Aorta (tissue), 5 donors: ENCODE measurements around the gene DMRT1. TPM values are rescaled to one million over a fixed set of nuclear protein-coding genes. Genes with fewer than 3 reads are reported as not detected.
"Not testable (repeated sequence)": the region's sequence is repeated elsewhere in the genome, so short reads cannot be mapped to it uniquely, and the experiment has no call there.

ENCODE experiments used
- ATAC-seq: fragments of 200-7000 bp; cut with Tn5 transposase; one replicate; pipeline ENCODE4 v1.9.1; 2022; ENCODE audit warnings: moderate library complexity; ENCODE audit not compliant: low FRiP score
- DNase-seq, 2 donors: peaks; one replicate each; pipeline ENCODE4 v3.0.0-alpha.2; 2020
- H3K27ac ChIP-seq, 2 donors: one replicate each; pipeline ENCODE4 v1.5.1; 2013; ENCODE audit warnings: low read length in 2 of 2, mild to moderate bottlenecking in 2 of 2, moderate library complexity in 2 of 2, control low read depth in 1 of 2, inconsistent platforms in 1 of 2, low read depth in 1 of 2
- H3K27me3 ChIP-seq, 2 donors: one replicate each; pipeline ENCODE4 v1.6.1; 2013; ENCODE audit warnings: control low read depth in 1 of 2, low read length in 1 of 2, mild to moderate bottlenecking in 1 of 2, moderate library complexity in 1 of 2; ENCODE audit not compliant: insufficient read depth in 2 of 2, control insufficient read depth in 1 of 2
- H3K36me3 ChIP-seq, 2 donors: one replicate each; pipeline ENCODE4 v1.6.1; 2013; ENCODE audit warnings: control low read depth in 1 of 2, low read length in 1 of 2, mild to moderate bottlenecking in 1 of 2; ENCODE audit not compliant: insufficient read depth in 2 of 2, control insufficient read depth in 1 of 2
- H3K4me1 ChIP-seq, 2 donors: one replicate each; pipeline ENCODE4 v1.6.1; 2013; ENCODE audit warnings: low read length in 2 of 2, control low read depth in 1 of 2, mild to moderate bottlenecking in 1 of 2, moderate library complexity in 1 of 2; ENCODE audit not compliant: insufficient read depth in 2 of 2, control insufficient read depth in 1 of 2
- H3K4me3 ChIP-seq, 2 donors: one replicate each; pipeline ENCODE4 v1.5.1; 2013; ENCODE audit warnings: low read length in 2 of 2, control low read depth in 1 of 2, mild to moderate bottlenecking in 1 of 2
- H3K9me3 ChIP-seq: one replicate; pipeline ENCODE4 v1.6.1; 2013; ENCODE audit warnings: mild to moderate bottlenecking, low read length; ENCODE audit not compliant: control insufficient read depth
- WGBS, 2 donors: extraction: QIAGEN DNeasy Blood & Tissue Kit; methylation state at CpG; one replicate each; pipeline ENCODE4 v1.1.7; 2013; 5-methylcytosine and 5-hydroxymethylcytosine counted together
- intact Hi-C, 2 donors: fragments of 100-400 bp; cut with DNase I; formaldehyde crosslinking; loops; one replicate each; pipeline versions ENCODE4 v1.14.2 to v1.15.0; 2022
- polyA plus RNA-seq, 2 donors: library from polyadenylated mRNA; stranded (reverse); fragments of 200-250 nt; gene quantifications; one replicate each; pipeline ENCODE4 v1.2.3, GENCODE V29; 2013
- total RNA-seq, 2 donors: library from RNA; stranded (reverse); fragmentation: NEBNext Ultra II Directional; extraction: Animal tissue kit (Norgen Biotek cat#: 25700); gene quantifications; one replicate each; pipeline ENCODE4 v1.2.1, GENCODE V29; 2021
- donor health status: healthy with polysubstance abuse.
- donor health status: Bipolar disorder and iron deficiency.
- donor health status: DM: no; HTN: no; CAD: no.
- donor health status: DM: no; HTN: no; CAD: no.
- donor health status: DM: yes; HTN: yes; CAD: no.

DMRT1 gene
- total and polyA plus RNA-seq, 4 donors = not detected

DNA sequence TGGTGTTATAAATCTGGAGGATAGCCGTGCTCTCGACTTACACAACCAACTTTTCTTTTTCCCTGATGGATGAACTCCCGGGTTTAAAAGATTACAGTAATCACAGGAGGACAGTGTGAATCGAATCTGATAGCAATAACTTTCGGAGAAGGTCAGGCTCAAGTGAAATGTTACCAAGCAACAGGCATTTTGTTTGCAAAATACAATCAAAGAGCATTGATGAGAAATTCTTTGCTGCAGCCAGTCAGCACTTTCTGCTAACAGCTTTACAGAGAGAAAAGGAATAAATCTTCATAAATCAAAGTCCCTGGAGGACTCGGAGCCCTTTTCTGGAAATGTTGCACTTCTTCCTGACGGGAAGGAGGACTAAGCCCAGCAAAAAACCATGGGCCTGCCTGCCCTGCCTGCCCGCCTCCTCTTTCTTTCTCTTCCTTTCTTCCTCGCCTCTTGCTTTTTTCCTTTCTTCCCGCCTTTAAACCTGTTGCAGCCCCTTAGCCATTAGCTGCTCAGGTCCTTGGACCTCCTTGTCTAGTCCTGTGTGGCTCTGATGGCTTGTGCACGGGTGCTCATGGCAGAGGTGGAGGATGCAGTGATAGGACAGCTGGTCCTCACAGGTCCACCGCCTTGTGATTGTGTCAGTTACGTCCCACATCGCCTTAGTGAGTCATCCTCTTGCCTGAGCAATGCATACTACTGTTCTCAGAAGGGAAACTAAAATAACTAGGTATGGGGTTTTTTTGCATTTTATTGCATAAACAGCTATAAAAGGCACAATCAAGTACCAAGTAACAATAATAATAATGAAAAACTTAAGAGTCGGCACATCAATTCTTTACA, 141.1 kb downstream of the DMRT1 start:
- peaks cover 0 to 5% of the 10 kb centered on the region in 2 donors for H3K27me3 ChIP-seq
- DNase-seq = no peak
- 52 to 69% methylated on average over 15 of the region's 15 CpGs for WGBS, 2 donors

DNA sequence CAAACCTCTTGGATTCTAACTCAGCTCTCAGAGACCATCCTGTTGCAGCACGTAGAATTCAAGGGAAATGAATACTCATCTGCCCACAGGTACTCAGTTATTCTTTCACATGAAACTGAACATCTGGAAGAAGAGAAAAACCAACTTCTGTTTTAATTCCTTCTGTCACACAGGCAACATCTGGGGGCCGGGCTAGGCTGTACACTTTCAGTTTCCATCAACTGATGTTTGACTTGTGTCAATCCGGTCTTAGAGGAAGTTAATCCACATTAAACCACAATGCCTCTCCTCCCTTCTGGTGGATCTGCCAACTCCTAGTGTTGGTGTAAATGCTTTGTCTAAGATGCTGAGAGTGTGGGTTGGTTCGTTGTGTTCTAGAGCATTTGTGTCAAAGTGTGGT, 152.5 kb downstream of the DMRT1 start:
- intact Hi-C loops = loop anchor here in 1 of 2 donors (10.0 kb wide), 1 partner anchor 229 kb away; no protein-coding TSS in a partner anchor
- ATAC-seq = no peak
- 80 to 87% methylated on average over 4 of the region's 4 CpGs for WGBS, 2 donors

More for the DNA sequence above, 141.1 kb downstream of the DMRT1 start:
- Histone ChIP-seq H3K4me1 (no peaks in the 10 kb centered on the region), H3K4me3 (no peak overlapping the region), H3K27ac (no peak overlapping the region), H3K9me3 (peaks cover 1% of the 10 kb centered on the region), H3K36me3 (no peaks in the 10 kb centered on the region)
- ATAC-seq = no peak
- intact Hi-C loops = no loop called here

DNA sequence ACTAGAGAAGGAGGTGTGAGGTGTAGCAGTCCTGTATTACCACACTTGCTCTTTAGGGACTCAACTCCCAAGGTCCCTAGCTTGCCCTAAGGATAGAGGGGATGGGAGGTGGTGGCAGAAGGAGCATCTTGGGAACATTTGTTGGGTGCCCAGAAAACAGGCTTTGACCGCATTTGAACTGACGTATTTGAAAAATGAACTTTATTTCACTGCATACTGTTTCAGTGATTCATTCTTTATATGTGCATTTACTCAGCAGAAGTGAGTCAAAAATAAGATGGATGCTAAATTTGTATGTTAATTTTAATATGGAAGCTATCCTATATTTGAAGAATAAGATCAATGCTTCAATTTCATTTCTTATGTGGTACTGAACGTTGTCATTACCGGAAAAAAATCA, 153.7 kb downstream of the DMRT1 start:
- ATAC-seq = no peak
- WGBS, 2 donors = 65 to 74% methylated on average over 4 of the region's 4 CpGs
- Histone ChIP-seq H3K9me3 (no peaks in the 10 kb centered on the region), H3K4me1 (no peaks in the 10 kb centered on the region), H3K27me3 (no peaks in the 10 kb centered on the region), H3K4me3 (no peak overlapping the region), H3K36me3 (no peaks in the 10 kb centered on the region), H3K27ac (no peak overlapping the region)
- intact Hi-C loops = loop anchor here in 1 of 2 donors (10.0 kb wide), 1 partner anchor 230 kb away; no protein-coding TSS in a partner anchor
- no peak for DNase-seq

More for the DNA sequence above, 152.5 kb downstream of the DMRT1 start:
- H3K9me3 ChIP-seq = no peaks in the 10 kb centered on the region
- no peaks in the 10 kb centered on the region for H3K27me3 ChIP-seq
- no peak overlapping the region for H3K4me3 ChIP-seq
- H3K36me3 ChIP-seq = no peaks in the 10 kb centered on the region
- no peak overlapping the region for H3K27ac ChIP-seq
- H3K4me1 ChIP-seq = no peaks in the 10 kb centered on the region
- DNase-seq = no peak

DNA sequence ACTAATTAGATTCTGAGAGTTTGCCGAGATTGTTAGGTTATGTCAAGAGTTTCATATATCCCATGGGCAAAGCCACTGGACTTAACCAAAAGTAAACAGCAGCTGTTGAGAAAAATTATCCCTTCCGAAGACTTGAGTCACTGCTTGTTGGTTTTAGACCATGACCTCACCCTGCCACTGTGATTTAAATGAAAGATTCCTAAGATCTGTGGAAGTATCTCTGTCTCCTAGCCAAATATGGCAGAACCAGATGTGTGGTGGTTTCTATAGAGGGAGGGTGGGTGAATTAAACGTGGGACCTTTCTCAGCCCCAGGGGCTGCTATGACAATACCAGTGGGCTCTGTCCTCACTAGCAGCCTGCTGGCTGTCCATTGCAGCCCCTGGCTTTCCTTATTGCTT, 154.3 kb downstream of the DMRT1 start:
- 5 to 7% methylated on average over 3 of the region's 3 CpGs for WGBS, 2 donors
- ATAC-seq (no peak), DNase-seq (no peak)
- intact Hi-C loops = loop anchor here in 1 of 2 donors (10.0 kb wide), 1 partner anchor 231 kb away; no protein-coding TSS in a partner anchor
- H3K36me3 ChIP-seq = no peaks in the 10 kb centered on the region
- no peaks in the 10 kb centered on the region for H3K4me1 ChIP-seq
- H3K27ac ChIP-seq = no peak overlapping the region
- H3K4me3 ChIP-seq = no peak overlapping the region
- no peaks in the 10 kb centered on the region for H3K27me3 ChIP-seq
- no peaks in the 10 kb centered on the region for H3K9me3 ChIP-seq

DNA sequence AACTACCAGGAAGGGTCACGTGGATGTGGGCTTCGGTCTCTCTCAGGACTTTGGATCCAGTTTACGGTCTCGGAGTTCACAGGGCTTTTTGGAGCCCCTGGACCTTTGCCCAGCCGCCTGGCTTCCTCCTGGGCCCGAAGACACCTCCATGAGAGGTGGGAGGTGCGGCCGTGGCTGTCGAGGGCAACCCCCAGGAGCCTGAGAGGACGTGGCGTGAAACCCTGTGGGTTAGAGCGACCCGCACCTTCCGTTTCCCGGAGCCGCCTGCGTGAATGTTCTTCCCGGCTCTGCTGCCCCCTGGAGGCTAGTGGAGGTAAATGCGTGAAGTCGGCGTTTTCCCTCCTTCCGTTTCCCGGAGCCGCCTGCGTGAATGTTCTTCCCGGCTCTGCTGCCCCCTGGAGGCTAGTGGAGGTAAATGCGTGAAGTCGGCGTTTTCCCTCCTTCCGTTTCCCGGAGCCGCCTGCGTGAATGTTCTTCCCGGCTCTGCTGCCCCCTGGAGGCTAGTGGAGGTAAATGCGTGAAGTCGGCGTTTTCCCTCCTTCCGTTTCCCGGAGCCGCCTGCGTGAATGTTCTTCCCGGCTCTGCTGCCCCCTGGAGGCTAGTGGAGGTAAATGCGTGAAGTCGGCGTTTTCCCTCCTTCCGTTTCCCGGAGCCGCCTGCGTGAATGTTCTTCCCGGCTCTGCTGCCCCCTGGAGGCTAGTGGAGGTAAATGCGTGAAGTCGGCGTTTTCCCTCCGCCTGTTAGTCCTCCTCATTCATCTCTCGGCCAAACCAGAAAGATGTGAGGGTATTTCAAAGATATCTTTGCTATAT, 157.0 kb downstream of the DMRT1 start:
- ATAC-seq, H3K9me3 ChIP-seq, H3K27ac ChIP-seq, H3K4me3 ChIP-seq, DNase-seq, H3K4me1 ChIP-seq, H3K36me3 ChIP-seq, H3K27me3 ChIP-seq: not testable (repeated sequence)
- intact Hi-C loops = loop anchor here in 1 of 2 donors (10.0 kb wide), 1 partner anchor 234 kb away; no protein-coding TSS in a partner anchor
- 73 to 75% methylated on average over 23 to 29 of the region's 55 CpGs for WGBS, 2 donors

DNA sequence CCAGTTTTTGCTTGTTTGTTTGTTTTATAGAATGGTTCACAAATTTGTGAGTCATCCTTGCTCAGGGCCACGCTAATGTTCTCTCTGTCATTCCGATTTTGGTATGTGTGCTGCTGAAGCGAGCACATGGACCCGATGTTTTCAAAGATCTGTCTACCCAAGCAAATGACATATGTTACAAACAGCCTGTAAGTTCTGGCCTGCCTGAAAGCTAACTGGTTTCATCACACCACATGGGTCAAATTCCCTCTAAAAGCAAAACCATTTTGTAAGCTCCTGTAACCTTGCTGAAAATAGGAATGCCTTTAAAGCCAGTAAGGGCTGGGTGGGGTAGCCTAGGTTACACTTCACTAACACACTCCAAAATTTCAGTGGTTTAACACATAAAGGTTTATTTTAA, 160.3 kb downstream of the DMRT1 start:
- WGBS, 2 donors = 88 to 93% methylated on average over 4 of the region's 4 CpGs
- ATAC-seq = no peak

DNA sequence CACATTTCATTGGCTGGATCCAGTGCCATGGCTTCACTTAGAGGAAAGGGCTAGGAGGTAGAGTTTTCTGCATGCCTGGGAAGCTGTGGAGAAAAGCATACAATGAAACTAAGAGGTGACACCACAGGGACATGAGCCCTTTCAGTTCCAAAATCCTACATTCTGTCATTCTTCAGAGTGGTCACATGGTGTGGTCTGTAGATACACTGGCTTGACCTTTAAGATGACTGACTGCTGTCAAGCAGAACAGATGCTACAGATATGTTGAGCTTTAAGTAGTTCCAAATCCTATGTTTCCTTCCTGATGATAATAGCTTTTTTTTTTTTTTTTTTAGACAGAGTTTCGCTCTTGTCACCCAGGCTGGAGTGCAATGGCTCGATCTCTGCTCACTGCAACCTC, 161.2 kb downstream of the DMRT1 start:
- ATAC-seq (no peak), DNase-seq (no peak)
- Histone ChIP-seq H3K4me3 (no peak overlapping the region), H3K4me1 (no peaks in the 10 kb centered on the region), H3K27ac (no peak overlapping the region), H3K36me3 (no peaks in the 10 kb centered on the region), H3K27me3 (no peaks in the 10 kb centered on the region), H3K9me3 (no peaks in the 10 kb centered on the region)
- intact Hi-C loops = loop anchor here (10.0 kb wide), 1 partner anchor 618 kb away; no protein-coding TSS in a partner anchor
- 97 to 100% methylated on average over 2 of the region's 2 CpGs for WGBS, 2 donors

More for the DNA sequence above, 160.3 kb downstream of the DMRT1 start:
- no peaks in the 10 kb centered on the region for H3K4me1 ChIP-seq
- DNase-seq = no peak
- intact Hi-C loops = loop anchor here (2.0 to 10.0 kb wide), 2 partner anchors 111 to 617 kb away; no protein-coding TSS in a partner anchor
- H3K36me3 ChIP-seq = no peaks in the 10 kb centered on the region
- no peaks in the 10 kb centered on the region for H3K9me3 ChIP-seq
- no peaks in the 10 kb centered on the region for H3K27me3 ChIP-seq
- no peak overlapping the region for H3K27ac ChIP-seq
- no peak overlapping the region for H3K4me3 ChIP-seq

DNA sequence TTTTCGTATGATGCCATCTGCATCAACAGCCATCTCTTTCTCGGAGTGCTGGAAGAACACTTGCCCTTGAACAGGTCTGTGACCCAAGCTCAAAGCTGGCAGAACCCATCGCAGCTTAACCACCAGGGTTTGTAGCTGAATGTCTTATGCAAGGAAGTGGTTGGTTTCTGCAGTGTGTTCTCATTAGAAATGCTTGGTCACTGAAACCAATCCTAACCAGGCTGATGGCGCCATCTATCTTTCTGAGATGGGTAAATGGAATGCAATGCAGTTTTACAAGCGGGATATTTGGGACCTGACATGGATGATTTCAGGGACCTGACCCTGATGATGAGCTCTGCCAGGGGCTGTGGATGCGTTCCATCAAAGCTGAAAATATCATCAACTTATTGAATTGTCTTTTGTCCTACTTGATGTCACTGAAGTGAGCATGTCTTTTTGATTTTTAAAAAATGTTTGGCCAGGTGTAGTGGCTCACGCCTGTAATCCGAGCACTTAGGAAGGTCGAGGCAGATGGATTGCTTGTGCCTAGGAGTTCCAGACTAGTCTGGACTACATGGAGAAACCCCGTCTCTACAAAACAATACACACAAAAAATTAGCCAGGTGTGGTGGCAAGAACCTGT, 163.7 kb downstream of the DMRT1 start:
- H3K27ac ChIP-seq = no peak overlapping the region
- DNase-seq = no peak
- H3K4me1 ChIP-seq = no peaks in the 10 kb centered on the region
- H3K9me3 ChIP-seq = no peaks in the 10 kb centered on the region
- no peaks in the 10 kb centered on the region for H3K27me3 ChIP-seq
- intact Hi-C loops = loop anchor here (5.0 to 10.0 kb wide), 2 partner anchors 108 to 620 kb away; no protein-coding TSS in a partner anchor
- ATAC-seq = no peak
- WGBS, 2 donors = 56 to 62% methylated on average over 10 of the region's 10 CpGs
- H3K4me3 ChIP-seq = no peak overlapping the region
- H3K36me3 ChIP-seq = no peaks in the 10 kb centered on the region
